Loucy (cell line): ENCODE measurements around the gene COA5.

ENCODE experiments used
- H2AFZ ChIP-seq: fragments of 200-600 bp; sonication (generic); 2 replicates; pipeline ENCODE4 v1.6.0; 2016; ENCODE audit warnings: antibody characterized with exemption, mild to moderate bottlenecking, low read length, moderate library complexity
- H3F3A ChIP-seq: fragments of 200-600 bp; 2 replicates; pipeline ENCODE4 v1.6.0; 2016; ENCODE audit warnings: antibody characterized with exemption, low read depth, mild to moderate bottlenecking
- H3K27me3 ChIP-seq: fragments of 200-600 bp; sonication (generic); 2 replicates; pipeline ENCODE4 v1.6.1; 2014; ENCODE audit warnings: low read length, mild to moderate bottlenecking; ENCODE audit not compliant: insufficient read depth, poor library complexity, severe bottlenecking
- H3K36me3 ChIP-seq: fragments of 200-600 bp; sonication (generic); 2 replicates; pipeline ENCODE4 v1.6.1; 2016; ENCODE audit warnings: low read length; ENCODE audit not compliant: insufficient read depth
- H3K4me1 ChIP-seq: fragments of 200-600 bp; sonication (generic); 2 replicates; pipeline ENCODE4 v1.5.1; 2014; ENCODE audit warnings: low read length, mild to moderate bottlenecking; ENCODE audit not compliant: insufficient read depth, poor library complexity, severe bottlenecking
- H3K4me2 ChIP-seq: fragments of 200-600 bp; sonication (generic); 2 replicates; pipeline ENCODE4 v1.6.0; 2014; ENCODE audit warnings: antibody characterized with exemption, low read length, low read depth, mild to moderate bottlenecking; ENCODE audit not compliant: poor library complexity, severe bottlenecking
- H3K4me3 ChIP-seq: fragments of 200-600 bp; sonication (generic); 2 replicates; pipeline ENCODE4 v1.5.1; 2014; ENCODE audit warnings: low read length, mild to moderate bottlenecking, mixed read lengths; ENCODE audit not compliant: poor library complexity, severe bottlenecking
- H3K79me2 ChIP-seq: fragments of 200-600 bp; sonication (generic); 2 replicates; pipeline ENCODE4 v1.6.1; 2014; ENCODE audit warnings: low read length; ENCODE audit not compliant: insufficient read depth
- H3K9ac ChIP-seq: fragments of 200-600 bp; sonication (generic); 2 replicates; pipeline ENCODE4 v1.6.0; 2014; ENCODE audit warnings: mild to moderate bottlenecking, low read depth, low read length, moderate library complexity; ENCODE audit not compliant: poor library complexity, severe bottlenecking
- H3K9me2 ChIP-seq: fragments of 200-600 bp; sonication (generic); replicated peaks from 2 replicates; pipeline ENCODE4 v1.6.1; 2016; ENCODE audit warnings: low read depth, low read length, mixed read lengths
- H3K9me3 ChIP-seq: fragments of 200-600 bp; sonication (generic); 2 replicates; pipeline ENCODE4 v1.6.1; 2014; ENCODE audit warnings: mild to moderate bottlenecking, antibody characterized with exemption, low read length, low read depth; ENCODE audit not compliant: insufficient read depth
- H4K20me1 ChIP-seq: fragments of 200-600 bp; sonication (generic); 2 replicates; pipeline ENCODE4 v1.6.0; 2014; ENCODE audit warnings: antibody characterized with exemption, low read length, mild to moderate bottlenecking; ENCODE audit not compliant: insufficient read depth, poor library complexity, severe bottlenecking
- EZH2phosphoT487 ChIP-seq: fragments of 200-600 bp; IDR thresholded peaks from 2 replicates; pipeline ENCODE4 v1.6.1; 2018; ENCODE audit warnings: antibody characterized with exemption, mild to moderate bottlenecking, moderate library complexity, borderline replicate concordance
- TF ChIP-seq, protein P1 (sequence below): fragments of 200-600 bp; sonication (generic); conservative IDR thresholded peaks from 2 replicates; pipeline ENCODE4 v1.5.1; 2014; ENCODE audit warnings: mild to moderate bottlenecking, antibody characterized with exemption, low read length

Gene COA5

GRCh38 chr2:98569915-98570314 lies 38.4 kb downstream of the COA5 start:
- H3K79me2 ChIP-seq, result no peaks in the 10 kb centered on the region
- no peak for TF ChIP-seq EZH2phosphoT487
- TF ChIP-seq, protein P1, sequence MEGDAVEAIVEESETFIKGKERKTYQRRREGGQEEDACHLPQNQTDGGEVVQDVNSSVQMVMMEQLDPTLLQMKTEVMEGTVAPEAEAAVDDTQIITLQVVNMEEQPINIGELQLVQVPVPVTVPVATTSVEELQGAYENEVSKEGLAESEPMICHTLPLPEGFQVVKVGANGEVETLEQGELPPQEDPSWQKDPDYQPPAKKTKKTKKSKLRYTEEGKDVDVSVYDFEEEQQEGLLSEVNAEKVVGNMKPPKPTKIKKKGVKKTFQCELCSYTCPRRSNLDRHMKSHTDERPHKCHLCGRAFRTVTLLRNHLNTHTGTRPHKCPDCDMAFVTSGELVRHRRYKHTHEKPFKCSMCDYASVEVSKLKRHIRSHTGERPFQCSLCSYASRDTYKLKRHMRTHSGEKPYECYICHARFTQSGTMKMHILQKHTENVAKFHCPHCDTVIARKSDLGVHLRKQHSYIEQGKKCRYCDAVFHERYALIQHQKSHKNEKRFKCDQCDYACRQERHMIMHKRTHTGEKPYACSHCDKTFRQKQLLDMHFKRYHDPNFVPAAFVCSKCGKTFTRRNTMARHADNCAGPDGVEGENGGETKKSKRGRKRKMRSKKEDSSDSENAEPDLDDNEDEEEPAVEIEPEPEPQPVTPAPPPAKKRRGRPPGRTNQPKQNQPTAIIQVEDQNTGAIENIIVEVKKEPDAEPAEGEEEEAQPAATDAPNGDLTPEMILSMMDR, result no peak
- H3F3A ChIP-seq, result no peaks in the 10 kb centered on the region
- no peaks in the 10 kb centered on the region for H4K20me1 ChIP-seq
- no peak overlapping the region for H3K4me2 ChIP-seq
- H2AFZ ChIP-seq, result no peak overlapping the region
- no peak overlapping the region for H3K9ac ChIP-seq
- H3K9me3 ChIP-seq, result no peaks in the 10 kb centered on the region
- H3K4me3 ChIP-seq, result no peak overlapping the region
- no peaks in the 10 kb centered on the region for H3K27me3 ChIP-seq
- no peaks in the 10 kb centered on the region for H3K9me2 ChIP-seq
- H3K4me1 ChIP-seq, result no peaks in the 10 kb centered on the region
- H3K36me3 ChIP-seq, result peaks cover 48% of the 10 kb centered on the region; the same call in 1 of the 2 replicates

DNA sequence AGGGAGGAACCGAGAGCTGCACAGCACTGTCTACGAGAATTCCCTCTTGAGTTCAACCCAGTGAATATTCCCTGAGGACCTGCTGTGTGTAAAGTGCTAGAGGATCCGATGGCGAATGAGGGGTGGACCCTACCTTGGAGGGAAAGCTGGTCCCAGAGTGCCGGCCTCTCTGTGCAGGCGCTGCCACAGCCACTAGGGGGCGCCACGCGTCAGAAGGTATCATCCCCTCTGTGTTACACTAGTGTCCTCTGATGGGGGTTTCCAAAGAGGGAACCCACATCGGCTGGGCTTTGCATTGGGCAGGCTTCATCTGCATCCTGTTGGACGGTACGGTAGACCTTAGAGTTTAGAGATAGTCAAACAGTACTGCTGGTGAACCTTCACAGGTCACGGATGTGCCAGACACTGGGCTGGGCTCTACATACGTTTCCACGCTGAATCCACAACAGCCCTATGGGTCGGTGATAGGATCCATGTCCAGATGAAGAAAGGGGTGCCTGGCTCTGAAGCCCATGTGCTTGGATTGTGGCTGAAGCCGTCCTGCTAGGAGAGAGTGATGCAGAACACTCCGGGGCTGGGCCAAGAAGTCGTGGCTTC lies 39.0 kb downstream of the COA5 start:
- Histone ChIP-seq H3K4me2 (no peak overlapping the region), H3K4me3 (no peak overlapping the region), H3K4me1 (no peaks in the 10 kb centered on the region), H3K9me3 (no peaks in the 10 kb centered on the region), H4K20me1 (no peaks in the 10 kb centered on the region), H3K9ac (no peak overlapping the region), H3K79me2 (no peaks in the 10 kb centered on the region), H3F3A (no peaks in the 10 kb centered on the region), H3K27me3 (no peaks in the 10 kb centered on the region), H3K36me3 (peaks cover 48% of the 10 kb centered on the region; the same call in 1 of the 2 replicates), H3K9me2 (no peaks in the 10 kb centered on the region), H2AFZ (no peak overlapping the region)
- TF ChIP-seq, protein P1, result peak; percentile 98
- no peak for TF ChIP-seq EZH2phosphoT487

GRCh38 chr2:98568161-98568956 lies 40.0 kb downstream of the COA5 start:
- Histone ChIP-seq H2AFZ (no peak overlapping the region), H3K27me3 (no peaks in the 10 kb centered on the region)

More at GRCh38 chr2:98568161-98568956, 40.0 kb downstream of the COA5 start:
- Histone ChIP-seq H3K9me2 (no peaks in the 10 kb centered on the region), H3K9ac (no peak overlapping the region), H3K9me3 (no peaks in the 10 kb centered on the region), H3F3A (no peaks in the 10 kb centered on the region), H3K4me3 (no peak overlapping the region), H3K79me2 (no peaks in the 10 kb centered on the region), H3K4me2 (no peak overlapping the region), H3K4me1 (no peaks in the 10 kb centered on the region), H4K20me1 (no peaks in the 10 kb centered on the region), H3K36me3 (peaks cover 49% of the 10 kb centered on the region; the same call in 1 of the 2 replicates)
- TF ChIP-seq, protein P1, result no peak
- TF ChIP-seq EZH2phosphoT487, result no peak
